A673 (cell line): Measurements from ENCODE around the gene SH3GL3.

Source experiments
- CTCF ChIP-seq: fragments of 300-800, 200-600 bp; sonication (generic); conservative IDR thresholded peaks from 2 replicates; pipeline ENCODE4 v1.5.1; 2017; ENCODE audit warnings: low read depth, mild to moderate bottlenecking, antibody characterized with exemption, low read length, moderate library complexity, mixed read lengths
- EZH2 ChIP-seq: fragments of 200-600 bp; sonication (generic); IDR thresholded peaks from 2 replicates; pipeline ENCODE4 v1.6.1; 2017; ENCODE audit warnings: borderline replicate concordance, low read depth, mild to moderate bottlenecking, mixed read lengths, antibody characterized with exemption, low read length; ENCODE audit not compliant: poor library complexity, severe bottlenecking

GRCh38 chr15:83604549-83604948 lies 157.4 kb downstream of the SH3GL3 start:
- TF ChIP-seq EZH2: no peak
- TF ChIP-seq CTCF: no peak
